Heart right ventricle (tissue), 16 donors: Measurements from ENCODE around the gene PCBP4. TPM values are rescaled to one million over a fixed set of nuclear protein-coding genes. Genes with fewer than 3 reads are reported as not detected.

ENCODE experiments used
- ATAC-seq, 8 donors: fragments of 200-7000 bp; cut with Tn5 transposase; one replicate each; pipeline ENCODE4 v1.9.1; 2020; ENCODE audit warnings: mild to moderate bottlenecking in 8 of 8, moderate library complexity in 8 of 8, moderate number of reproducible peaks in 1 of 8
- DNase-seq, 2 donors: peaks; one replicate each; pipeline ENCODE4 v3.0.0-alpha.2; 2020
- H3K27ac ChIP-seq, 10 donors: fragments of 200-600 bp; sonication (generic) in 2 of 10; one replicate each; pipeline versions ENCODE4 v1.5.0 to v1.8.0; 2020 to 2022; ENCODE audit warnings: mild to moderate bottlenecking in 3 of 10
- H3K27me3 ChIP-seq, 7 donors: fragments of 200-600 bp; one replicate each; pipeline ENCODE4 v1.8.0; 2021 to 2022; ENCODE audit warnings: mild to moderate bottlenecking in 2 of 7
- H3K36me3 ChIP-seq, 9 donors: fragments of 200-600 bp; sonication (generic) in 1 of 9; one replicate each; pipeline versions ENCODE4 v1.5.0 to v1.8.0; 2020 to 2022; ENCODE audit warnings: mild to moderate bottlenecking in 2 of 9
- H3K4me1 ChIP-seq, 9 donors: fragments of 200-600 bp; sonication (generic) in 1 of 9; one replicate each; pipeline versions ENCODE4 v1.5.0 to v1.8.0; 2020 to 2022; ENCODE audit warnings: mild to moderate bottlenecking in 4 of 9
- H3K4me3 ChIP-seq, 10 donors: fragments of 200-600 bp; sonication (generic) in 2 of 10; one replicate each; pipeline versions ENCODE4 v1.5.0 to v1.8.0; 2020 to 2022; ENCODE audit warnings: mild to moderate bottlenecking in 7 of 10, moderate library complexity in 2 of 10
- H3K9me3 ChIP-seq, 11 donors: fragments of 200-600 bp in 10 of 11; sonication (generic) in 2 of 11; one replicate each; pipeline versions ENCODE4 v1.5.0 to v1.8.0; 2013 to 2022; ENCODE audit warnings: mild to moderate bottlenecking in 2 of 11, control low read depth in 1 of 11, moderate library complexity in 1 of 11
- WGBS, 2 donors: extraction: QIAGEN DNeasy Blood & Tissue Kit; methylation state at CpG; one replicate each; pipeline ENCODE4 v1.1.7; 2013; ENCODE audit warnings: inconsistent platforms in 1 of 2; 5-methylcytosine and 5-hydroxymethylcytosine counted together
- intact Hi-C, 10 donors: fragments of 100-400 bp; cut with DNase I; formaldehyde crosslinking; loops; one replicate each; pipeline versions ENCODE4 v1.11.1 to v1.14.2; 2022
- polyA plus RNA-seq, 2 donors: library from polyadenylated mRNA; stranded (reverse); fragments of 200-250 nt; gene quantifications; one replicate each; pipeline ENCODE4 v1.2.3, GENCODE V29; 2013
- total RNA-seq, 10 donors: library from RNA; stranded (reverse); fragmentation: NEBNext Ultra II Directional in 3 of 10; extraction: Animal tissue kit (Norgen Biotek cat#: 25700) in 3 of 10; gene quantifications; one replicate each; pipeline versions ENCODE4 v1.2.1 to v1.2.4, GENCODE V29; 2021 to 2023
- TF ChIP-seq, protein P1 (sequence below), 9 donors: fragments of 200-600 bp; sonication (generic) in 2 of 9; IDR thresholded peaks; one replicate each; pipeline versions ENCODE4 v1.5.0 to v1.8.0; 2021 to 2022; ENCODE audit warnings: antibody characterized with exemption in 9 of 9, mild to moderate bottlenecking in 5 of 9, moderate library complexity in 1 of 9
- donor health status: Arrhythmogenic right ventricular cardiomyopathy.
- donor health status: ischemic (EF 13 %, LVEDD 7.1; RV severe dilation, severe dysfunction).
- donor health status: healthy with polysubstance abuse.
- donor health status: DM: no; HTN: yes; CAD: no.
- donor health status: DM: no; HTN: no; CAD: no.
- donor health status: ischemic (EF 25% LVEDD 6.9; RV normal size, moderate dysfunction).
- donor health status: ischemic (EF 25% LVEDD 5.7; RV mildly dilated, moderate dysfunction).
- donor health status: healthy.
- donor health status: DM: yes; HTN: yes; CAD: no.
- donor health status: Ischemic cardiomyopathy.
- donor health status: ischemic (EF 35%, LVEDD 5.7; RV mildly dilated, moderate dysfunction).
- donor health status: nonischemic (EF 11% LVEDD 7.7; RV severe dilation, severe dysfunction).
- donor health status: DM: yes; HTN: yes; CAD: no.
- donor health status: PGD.
- donor health status: ischemic (EF 29% LVEDD 5.4; RV normal size, mild dysfunction).
- donor health status: nonischemic (EF 23%, LVEDD 6.1; RV moderate dilation, normal function).

PCBP4 gene
- total and polyA plus RNA-seq, 12 donors, result 55.1 to 123 (median 62.2) TPM

DNA sequence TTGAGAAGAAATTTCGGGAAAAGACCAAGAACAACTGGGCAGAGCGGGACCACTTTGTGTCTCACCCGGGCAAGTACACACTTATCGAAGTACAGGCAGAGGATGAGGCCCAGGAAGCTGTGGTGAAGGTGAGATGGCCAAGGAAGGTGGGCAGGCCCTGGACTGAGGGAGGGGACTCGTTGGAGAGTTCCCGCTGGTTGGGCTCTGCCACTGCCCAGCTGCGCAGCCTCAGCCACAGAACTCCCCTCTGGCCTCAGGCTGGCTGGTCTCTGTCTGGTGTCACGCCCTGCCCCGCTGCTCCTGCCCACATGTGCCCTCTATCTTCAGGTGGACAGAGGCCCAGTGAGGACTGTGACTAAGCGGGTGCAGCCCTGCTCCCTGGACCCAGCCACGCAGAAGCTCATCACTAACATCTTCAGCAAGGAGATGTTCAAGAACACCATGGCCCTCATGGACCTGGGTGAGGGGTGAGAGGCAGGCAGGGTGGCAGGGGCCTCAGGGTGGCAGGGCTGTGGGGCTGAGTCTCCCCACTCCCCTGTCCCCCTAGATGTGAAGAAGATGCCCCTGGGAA lies 22.7 kb downstream of the PCBP4 start:
- Histone ChIP-seq H3K4me1 (peaks cover 11 to 33% (median 29%) of the 10 kb centered on the region in 9 donors), H3K9me3 (no peaks in the 10 kb centered on the region), H3K4me3 (no peak overlapping the region), H3K27me3 (no peaks in the 10 kb centered on the region), H3K36me3 (peaks cover 0 to 43% (median 0%) of the 10 kb centered on the region in 9 donors), H3K27ac (no peak overlapping the region)
- TF ChIP-seq, protein P1, sequence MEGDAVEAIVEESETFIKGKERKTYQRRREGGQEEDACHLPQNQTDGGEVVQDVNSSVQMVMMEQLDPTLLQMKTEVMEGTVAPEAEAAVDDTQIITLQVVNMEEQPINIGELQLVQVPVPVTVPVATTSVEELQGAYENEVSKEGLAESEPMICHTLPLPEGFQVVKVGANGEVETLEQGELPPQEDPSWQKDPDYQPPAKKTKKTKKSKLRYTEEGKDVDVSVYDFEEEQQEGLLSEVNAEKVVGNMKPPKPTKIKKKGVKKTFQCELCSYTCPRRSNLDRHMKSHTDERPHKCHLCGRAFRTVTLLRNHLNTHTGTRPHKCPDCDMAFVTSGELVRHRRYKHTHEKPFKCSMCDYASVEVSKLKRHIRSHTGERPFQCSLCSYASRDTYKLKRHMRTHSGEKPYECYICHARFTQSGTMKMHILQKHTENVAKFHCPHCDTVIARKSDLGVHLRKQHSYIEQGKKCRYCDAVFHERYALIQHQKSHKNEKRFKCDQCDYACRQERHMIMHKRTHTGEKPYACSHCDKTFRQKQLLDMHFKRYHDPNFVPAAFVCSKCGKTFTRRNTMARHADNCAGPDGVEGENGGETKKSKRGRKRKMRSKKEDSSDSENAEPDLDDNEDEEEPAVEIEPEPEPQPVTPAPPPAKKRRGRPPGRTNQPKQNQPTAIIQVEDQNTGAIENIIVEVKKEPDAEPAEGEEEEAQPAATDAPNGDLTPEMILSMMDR (IDR thresholded peaks at IDR 0.05), result no peak
- intact Hi-C loops, result loop anchor here in 2 of 10 donors (5.0 kb wide), 3 partner anchors 38 to 198 kb away; partner anchors contain the start of genes ACY1 (in 1 of the 2) and DUSP7 (in 1 of the 2)
- 92 to 93% methylated on average over 11 of the region's 11 CpGs for WGBS, 2 donors
- DNase-seq, result no peak
- no peak for ATAC-seq

DNA sequence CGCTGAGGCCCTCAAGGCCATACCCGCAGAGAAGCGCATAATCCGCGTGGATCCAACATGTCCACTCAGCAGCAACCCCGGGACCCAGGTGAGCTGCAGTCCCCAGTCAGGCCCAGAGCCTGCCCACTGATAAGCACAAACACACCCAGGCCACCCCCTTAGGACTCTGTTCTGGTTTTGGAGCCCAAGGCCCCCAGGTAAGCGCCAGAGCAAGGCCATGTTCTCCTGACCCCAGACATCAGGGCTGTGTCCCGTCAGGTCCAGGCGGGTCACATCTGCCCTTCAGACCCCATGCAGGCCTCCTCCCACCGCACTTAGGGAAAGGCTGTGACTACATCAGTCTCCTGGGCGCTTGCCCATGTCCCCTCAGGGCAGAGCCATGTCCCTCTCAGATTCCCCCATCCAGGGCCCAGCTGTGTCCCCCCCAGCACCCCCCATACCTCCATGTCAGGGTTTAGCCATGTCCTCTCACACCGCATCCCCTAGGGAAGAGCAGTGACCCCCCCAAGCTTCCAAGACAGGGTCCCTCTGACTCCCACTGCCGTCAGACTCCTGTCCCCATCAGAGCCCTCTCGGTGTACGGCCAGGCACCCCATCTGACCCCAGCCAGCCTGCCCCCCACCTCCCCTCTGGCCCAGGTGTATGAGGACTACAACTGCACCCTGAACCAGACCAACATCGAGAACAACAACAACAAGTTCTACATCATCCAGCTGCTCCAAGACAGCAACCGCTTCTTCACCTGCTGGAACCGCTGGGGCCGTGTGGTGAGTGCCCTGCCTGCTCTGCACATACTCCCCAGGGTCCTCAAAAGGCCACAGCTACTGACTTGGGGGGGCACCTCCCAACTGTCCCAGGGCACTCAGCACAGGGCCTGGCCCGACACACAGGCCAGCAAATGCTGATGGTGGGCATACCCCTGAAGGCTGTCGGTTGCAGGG lies 23.5 kb downstream of the PCBP4 start:
- Histone ChIP-seq H3K36me3 (peaks cover 0 to 39% (median 0%) of the 10 kb centered on the region in 9 donors), H3K9me3 (no peaks in the 10 kb centered on the region), H3K4me1 (peaks cover 11 to 33% (median 29%) of the 10 kb centered on the region in 9 donors), H3K4me3 (peak overlapping the region in 6 of 10 donors; percentile 59 to 90 (median 84)), H3K27me3 (no peaks in the 10 kb centered on the region), H3K27ac (peak overlapping the region in 9 of 10 donors; percentile 93 to 99 (median 96))
- 94 to 95% methylated on average over 21 of the region's 21 CpGs for WGBS, 2 donors
- DNase-seq, result no peak
- no peak for ATAC-seq
- intact Hi-C loops, result loop anchor here in 8 of 10 donors (2.0 to 5.0 kb wide), 6 partner anchors 23 to 199 kb away; partner anchors contain the start of genes ABHD14A (in 6 of the 8), ABHD14B (in 6 of the 8), ACY1 (in 2 of the 8) and PCBP4 (in 2 of the 8)
- TF ChIP-seq, protein P1 (IDR thresholded peaks at IDR 0.05), result no peak

DNA sequence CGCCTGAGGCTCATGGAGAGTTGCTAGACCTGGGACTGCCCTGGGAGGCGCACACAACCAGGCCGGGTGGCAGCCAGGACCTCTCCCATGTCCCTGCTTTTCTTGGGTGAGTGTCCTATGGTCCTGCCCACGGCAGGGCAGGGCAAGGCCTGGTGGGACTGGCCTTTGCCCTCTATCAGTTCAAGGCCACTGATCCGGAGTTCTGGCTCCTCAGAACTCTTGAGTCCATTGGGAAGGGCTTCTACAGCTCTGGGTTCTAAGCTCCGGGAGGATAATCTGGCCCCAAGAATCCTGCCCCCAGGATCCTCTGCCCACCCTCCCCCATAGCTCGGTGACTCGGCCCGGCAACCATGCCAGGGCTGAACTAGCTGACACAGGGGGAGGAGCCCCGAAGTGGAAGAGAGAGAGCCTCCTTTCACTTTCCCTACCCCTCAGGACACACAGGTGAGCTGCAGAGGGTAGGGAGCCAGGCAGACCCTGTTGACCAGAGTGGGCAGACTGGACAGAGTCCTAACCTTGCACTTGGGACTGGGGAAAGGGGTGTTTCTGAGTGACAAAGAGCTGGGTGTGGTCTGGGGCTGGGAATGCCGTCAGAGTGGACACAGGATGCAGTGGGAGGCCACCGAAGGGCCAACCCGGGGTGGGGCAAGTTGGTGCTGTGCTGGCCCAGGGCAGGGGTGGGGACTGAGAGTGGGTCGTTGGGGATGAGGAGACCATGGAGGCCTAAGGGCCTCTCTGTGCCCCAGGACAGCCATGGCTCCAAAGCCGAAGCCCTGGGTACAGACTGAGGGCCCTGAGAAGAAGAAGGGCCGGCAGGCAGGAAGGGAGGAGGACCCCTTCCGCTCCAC lies 24.4 kb downstream of the PCBP4 start:
- TF ChIP-seq, protein P1 (IDR thresholded peaks at IDR 0.05), result no peak
- Histone ChIP-seq H3K9me3 (no peaks in the 10 kb centered on the region), H3K36me3 (peaks cover 0 to 39% (median 3%) of the 10 kb centered on the region in 9 donors), H3K4me1 (peaks cover 11 to 33% (median 29%) of the 10 kb centered on the region in 9 donors), H3K27ac (peak overlapping the region; percentile 85 to 99 (median 96)), H3K27me3 (no peaks in the 10 kb centered on the region), H3K4me3 (peak overlapping the region; percentile 22 to 90 (median 67))
- intact Hi-C loops, result loop anchor here in 9 of 10 donors (1.0 to 5.0 kb wide), 9 partner anchors 24 to 201 kb away; partner anchors contain the start of genes ABHD14B (in 8 of the 9), ABHD14A (in 6 of the 9), ACY1 (in 2 of the 9) and PCBP4 (in 2 of the 9)
- peak; percentile 54 to 62 for DNase-seq
- ATAC-seq, result peak; percentile 7 to 54 (median 36)
- WGBS, 2 donors, result 41 to 49% methylated on average over 17 of the region's 17 CpGs
